ENCODE results near the gene COL6A6.

The COL6A6 gene, protein sequence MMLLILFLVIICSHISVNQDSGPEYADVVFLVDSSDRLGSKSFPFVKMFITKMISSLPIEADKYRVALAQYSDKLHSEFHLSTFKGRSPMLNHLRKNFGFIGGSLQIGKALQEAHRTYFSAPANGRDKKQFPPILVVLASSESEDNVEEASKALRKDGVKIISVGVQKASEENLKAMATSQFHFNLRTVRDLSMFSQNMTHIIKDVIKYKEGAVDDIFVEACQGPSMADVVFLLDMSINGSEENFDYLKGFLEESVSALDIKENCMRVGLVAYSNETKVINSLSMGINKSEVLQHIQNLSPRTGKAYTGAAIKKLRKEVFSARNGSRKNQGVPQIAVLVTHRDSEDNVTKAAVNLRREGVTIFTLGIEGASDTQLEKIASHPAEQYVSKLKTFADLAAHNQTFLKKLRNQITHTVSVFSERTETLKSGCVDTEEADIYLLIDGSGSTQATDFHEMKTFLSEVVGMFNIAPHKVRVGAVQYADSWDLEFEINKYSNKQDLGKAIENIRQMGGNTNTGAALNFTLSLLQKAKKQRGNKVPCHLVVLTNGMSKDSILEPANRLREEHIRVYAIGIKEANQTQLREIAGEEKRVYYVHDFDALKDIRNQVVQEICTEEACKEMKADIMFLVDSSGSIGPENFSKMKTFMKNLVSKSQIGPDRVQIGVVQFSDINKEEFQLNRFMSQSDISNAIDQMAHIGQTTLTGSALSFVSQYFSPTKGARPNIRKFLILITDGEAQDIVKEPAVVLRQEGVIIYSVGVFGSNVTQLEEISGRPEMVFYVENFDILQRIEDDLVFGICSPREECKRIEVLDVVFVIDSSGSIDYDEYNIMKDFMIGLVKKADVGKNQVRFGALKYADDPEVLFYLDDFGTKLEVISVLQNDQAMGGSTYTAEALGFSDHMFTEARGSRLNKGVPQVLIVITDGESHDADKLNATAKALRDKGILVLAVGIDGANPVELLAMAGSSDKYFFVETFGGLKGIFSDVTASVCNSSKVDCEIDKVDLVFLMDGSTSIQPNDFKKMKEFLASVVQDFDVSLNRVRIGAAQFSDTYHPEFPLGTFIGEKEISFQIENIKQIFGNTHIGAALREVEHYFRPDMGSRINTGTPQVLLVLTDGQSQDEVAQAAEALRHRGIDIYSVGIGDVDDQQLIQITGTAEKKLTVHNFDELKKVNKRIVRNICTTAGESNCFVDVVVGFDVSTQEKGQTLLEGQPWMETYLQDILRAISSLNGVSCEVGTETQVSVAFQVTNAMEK (N-terminal part only)

GRCh38 chr3:130516645-130517512, at the start of gene COL6A6:
TSS of gene COL6A6 (plus strand) at chr3:130517177. CDS start at chr3:130560365, 43,188 bp downstream.
- Mint-ChIP-seq H3K9me3 (peaks cover 5% of the 10 kb centered on the region), H3K4me1 (no peaks in the 10 kb centered on the region), H3K36me3 (ENCODE audit: insufficient read depth) (peaks cover 1% of the 10 kb centered on the region), H3K27ac (ENCODE audit: low read depth) (no peak within 1 kb of the TSS), H3K27me3 (peaks cover 53% of the 10 kb centered on the region), H3K4me3 (no peak within 1 kb of the TSS)
- DNase-seq (ENCODE audit: low spot score in 2 of 2) (no peak), ATAC-seq (replicated peaks; ENCODE audit: extremely low read depth, poor library complexity, severe bottlenecking) (no peak)

DNA sequence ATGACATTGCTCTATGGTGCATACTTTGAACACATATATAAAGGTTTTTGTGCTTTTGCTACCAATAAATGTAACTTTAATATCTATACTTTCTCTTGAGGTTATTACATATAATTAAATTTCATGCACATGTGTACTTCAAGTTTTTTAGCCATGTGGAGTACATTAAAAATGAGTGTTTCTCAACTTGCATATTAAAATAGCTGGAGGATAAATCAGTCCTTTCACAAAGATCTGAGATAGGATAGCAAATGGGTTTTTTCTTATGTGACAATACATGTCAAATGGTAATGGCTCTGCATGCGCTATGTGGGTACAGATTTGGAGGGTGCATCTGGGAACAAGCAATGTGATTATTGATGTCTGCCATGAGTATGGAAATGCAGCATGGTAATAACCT, 48.7 kb upstream of the COL6A6 start:
- Mint-ChIP-seq H3K27me3 (peaks cover 58% of the 10 kb centered on the region), H3K9me3 (peaks cover 11% of the 10 kb centered on the region), H3K4me3 (no peak overlapping the region), H3K27ac (ENCODE audit: low read depth) (no peak overlapping the region), H3K4me1 (no peaks in the 10 kb centered on the region), H3K36me3 (ENCODE audit: insufficient read depth) (no peaks in the 10 kb centered on the region)
- no peak for DNase-seq (ENCODE audit: low spot score in 2 of 2)
- no peak for ATAC-seq (replicated peaks; ENCODE audit: extremely low read depth, poor library complexity, severe bottlenecking)

- Mint-ChIP-seq H3K36me3 (ENCODE audit: insufficient read depth) (no peaks in the 10 kb centered on the region), H3K9me3 (peaks cover 7% of the 10 kb centered on the region), H3K27ac (ENCODE audit: low read depth) (no peak overlapping the region), H3K4me1 (no peaks in the 10 kb centered on the region), H3K4me3 (no peak overlapping the region), H3K27me3 (peaks cover 60% of the 10 kb centered on the region)
- ATAC-seq (replicated peaks; ENCODE audit: extremely low read depth, poor library complexity, severe bottlenecking) (no peak), DNase-seq (ENCODE audit: low spot score in 2 of 2) (no peak)
These were observed 46.9 kb upstream of the COL6A6 start for GRCh38 chr3:130470126-130470525.

DNA sequence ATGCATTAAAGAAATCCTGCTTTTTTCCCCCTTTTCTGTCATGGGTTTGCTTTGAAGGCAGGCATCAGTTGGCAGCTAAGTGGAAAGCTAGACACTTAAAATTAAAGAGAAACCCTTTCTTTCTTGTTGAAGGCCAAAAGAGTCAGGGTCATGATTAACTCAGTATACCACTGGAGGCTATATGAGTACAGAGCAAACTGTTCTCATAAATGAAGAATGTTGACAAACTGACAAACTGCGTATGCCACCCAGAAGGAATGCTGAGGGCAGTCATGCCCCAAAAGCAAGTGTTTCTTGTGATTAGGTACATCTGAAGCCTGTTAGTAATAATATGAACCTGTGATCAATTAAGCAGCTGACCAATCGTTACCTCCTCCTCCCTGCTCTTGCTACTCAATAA, 43.6 kb upstream of the COL6A6 start:
- H3K27me3 Mint-ChIP-seq: peaks cover 47% of the 10 kb centered on the region
- no peaks in the 10 kb centered on the region for H3K4me1 Mint-ChIP-seq
- no peak overlapping the region for H3K27ac Mint-ChIP-seq (ENCODE audit: low read depth)
- ATAC-seq (replicated peaks; ENCODE audit: extremely low read depth, poor library complexity, severe bottlenecking): no peak
- no peak overlapping the region for H3K4me3 Mint-ChIP-seq
- H3K36me3 Mint-ChIP-seq (ENCODE audit: insufficient read depth): no peaks in the 10 kb centered on the region
- DNase-seq (ENCODE audit: low spot score in 2 of 2): no peak
- H3K9me3 Mint-ChIP-seq: peaks cover 6% of the 10 kb centered on the region

- DNase-seq (ENCODE audit: low spot score in 2 of 2) (no peak), ATAC-seq (replicated peaks; ENCODE audit: extremely low read depth, poor library complexity, severe bottlenecking) (no peak)
- H3K4me3 Mint-ChIP-seq: no peak overlapping the region
- no peaks in the 10 kb centered on the region for H3K4me1 Mint-ChIP-seq
- peaks cover 6% of the 10 kb centered on the region for H3K9me3 Mint-ChIP-seq
- H3K27ac Mint-ChIP-seq (ENCODE audit: low read depth): no peak overlapping the region
- H3K36me3 Mint-ChIP-seq (ENCODE audit: insufficient read depth): peaks cover 1% of the 10 kb centered on the region
- peaks cover 25% of the 10 kb centered on the region for H3K27me3 Mint-ChIP-seq
These were observed 36.2 kb upstream of the COL6A6 start for GRCh38 chr3:130480736-130481135.

GRCh38 chr3:130488288-130488687, 28.7 kb upstream of the COL6A6 start:
- DNase-seq (ENCODE audit: low spot score in 2 of 2): no peak
- peaks cover 16% of the 10 kb centered on the region for H3K27me3 Mint-ChIP-seq
- peaks cover 1% of the 10 kb centered on the region for H3K36me3 Mint-ChIP-seq (ENCODE audit: insufficient read depth)
- H3K9me3 Mint-ChIP-seq: no peaks in the 10 kb centered on the region
- H3K4me3 Mint-ChIP-seq: no peak overlapping the region
- ATAC-seq (replicated peaks; ENCODE audit: extremely low read depth, poor library complexity, severe bottlenecking): no peak
- no peak overlapping the region for H3K27ac Mint-ChIP-seq (ENCODE audit: low read depth)
- no peaks in the 10 kb centered on the region for H3K4me1 Mint-ChIP-seq

DNA sequence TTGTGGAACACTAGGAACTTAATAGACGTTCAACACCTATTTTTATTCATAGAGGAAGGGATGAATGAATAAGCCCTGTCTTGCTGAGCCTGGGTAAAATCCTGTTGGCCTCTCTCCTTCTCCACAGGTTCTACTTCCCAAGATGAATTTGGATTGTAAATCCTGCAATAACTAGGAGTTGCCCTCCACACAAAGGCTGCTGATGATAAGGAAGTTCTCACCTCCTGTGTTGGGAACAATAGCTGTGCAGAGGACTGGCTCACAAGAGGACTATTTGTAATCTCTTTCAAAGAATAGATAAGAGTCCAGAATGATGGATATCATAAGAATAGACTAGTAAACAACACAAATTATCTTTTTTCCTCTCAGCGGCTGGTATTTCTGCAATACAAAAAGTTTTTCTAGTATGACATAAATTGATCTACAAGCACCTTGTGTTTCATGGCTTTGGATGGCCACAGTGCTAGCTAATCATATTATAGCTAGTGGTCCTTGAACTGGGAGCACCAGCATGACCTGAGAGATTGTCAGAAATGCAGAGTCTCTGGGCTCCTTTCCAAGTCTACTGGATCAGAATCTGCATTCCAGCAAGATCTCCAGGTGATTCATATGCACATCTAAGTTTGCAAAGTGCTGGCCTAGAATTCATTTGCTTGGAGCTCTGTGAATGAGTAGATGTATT, 28.1 kb upstream of the COL6A6 start:
- Mint-ChIP-seq H3K27ac (ENCODE audit: low read depth) (no peak overlapping the region), H3K36me3 (ENCODE audit: insufficient read depth) (peaks cover 1% of the 10 kb centered on the region), H3K27me3 (peaks cover 11% of the 10 kb centered on the region), H3K9me3 (no peaks in the 10 kb centered on the region), H3K4me3 (no peak overlapping the region), H3K4me1 (no peaks in the 10 kb centered on the region)
- ATAC-seq (replicated peaks; ENCODE audit: extremely low read depth, poor library complexity, severe bottlenecking) (no peak), DNase-seq (ENCODE audit: low spot score in 2 of 2) (no peak)

DNA sequence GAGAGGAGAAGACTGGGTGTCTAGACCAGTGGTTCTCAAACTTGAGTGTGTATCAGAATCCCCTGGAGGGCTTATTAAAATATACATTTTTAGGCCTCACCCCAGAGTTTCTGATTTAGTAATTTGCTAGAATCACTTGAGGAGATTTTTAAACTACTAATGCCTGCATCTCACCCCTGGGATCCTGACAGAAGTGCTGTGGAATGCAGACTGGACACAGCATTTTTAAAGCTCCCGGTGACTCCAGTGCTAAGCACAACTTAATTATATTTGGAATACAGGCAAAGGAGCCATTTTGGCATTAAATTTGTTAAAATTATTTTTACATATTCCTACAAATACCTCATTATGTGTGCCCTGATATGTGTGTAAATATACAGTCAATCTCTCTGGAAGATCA, 26.7 kb upstream of the COL6A6 start:
- no peak for ATAC-seq (replicated peaks; ENCODE audit: extremely low read depth, poor library complexity, severe bottlenecking)
- no peaks in the 10 kb centered on the region for H3K4me1 Mint-ChIP-seq
- H3K27ac Mint-ChIP-seq (ENCODE audit: low read depth): no peak overlapping the region
- no peaks in the 10 kb centered on the region for H3K9me3 Mint-ChIP-seq
- DNase-seq (ENCODE audit: low spot score in 2 of 2): no peak
- peaks cover 1% of the 10 kb centered on the region for H3K36me3 Mint-ChIP-seq (ENCODE audit: insufficient read depth)
- H3K27me3 Mint-ChIP-seq: peaks cover 11% of the 10 kb centered on the region
- no peak overlapping the region for H3K4me3 Mint-ChIP-seq

- H3K36me3 Mint-ChIP-seq (ENCODE audit: insufficient read depth): no peaks in the 10 kb centered on the region
- H3K27ac Mint-ChIP-seq (ENCODE audit: low read depth): no peak overlapping the region
- H3K9me3 Mint-ChIP-seq: no peaks in the 10 kb centered on the region
- no peaks in the 10 kb centered on the region for H3K4me1 Mint-ChIP-seq
- peaks cover 11% of the 10 kb centered on the region for H3K27me3 Mint-ChIP-seq
- DNase-seq (ENCODE audit: low spot score in 2 of 2): no peak
- H3K4me3 Mint-ChIP-seq: no peak overlapping the region
- no peak for ATAC-seq (replicated peaks; ENCODE audit: extremely low read depth, poor library complexity, severe bottlenecking)
These were observed 25.5 kb upstream of the COL6A6 start for GRCh38 chr3:130491431-130491830.

- no peaks in the 10 kb centered on the region for H3K9me3 Mint-ChIP-seq
- no peak overlapping the region for H3K4me3 Mint-ChIP-seq
- no peak overlapping the region for H3K27ac Mint-ChIP-seq (ENCODE audit: low read depth)
- ATAC-seq (replicated peaks; ENCODE audit: extremely low read depth, poor library complexity, severe bottlenecking) (no peak), DNase-seq (ENCODE audit: low spot score in 2 of 2) (no peak)
- peaks cover 49% of the 10 kb centered on the region for H3K27me3 Mint-ChIP-seq
- no peaks in the 10 kb centered on the region for H3K36me3 Mint-ChIP-seq (ENCODE audit: insufficient read depth)
- no peaks in the 10 kb centered on the region for H3K4me1 Mint-ChIP-seq
These were observed 12.3 kb upstream of the COL6A6 start for GRCh38 chr3:130504701-130505100.

GRCh38 chr3:130506031-130506430, 10.9 kb upstream of the COL6A6 start:
- DNase-seq (ENCODE audit: low spot score in 2 of 2) (no peak), ATAC-seq (replicated peaks; ENCODE audit: extremely low read depth, poor library complexity, severe bottlenecking) (no peak)
- Mint-ChIP-seq H3K36me3 (ENCODE audit: insufficient read depth) (no peaks in the 10 kb centered on the region), H3K27ac (ENCODE audit: low read depth) (no peak overlapping the region), H3K27me3 (peaks cover 58% of the 10 kb centered on the region), H3K9me3 (no peaks in the 10 kb centered on the region), H3K4me1 (no peaks in the 10 kb centered on the region), H3K4me3 (no peak overlapping the region)
